Measurements from ENCODE around the gene CCDC97.

Gene CCDC97

GRCh38 chr19:41299046-41299754 is 10.8 kb upstream of the CCDC97 start:
- no peak for DNase-seq

GRCh38 chr19:41299755-41300089 is 10.2 kb upstream of the CCDC97 start:
- DNase-seq = peak; percentile 66

- no peak for DNase-seq
Observed at GRCh38 chr19:41300555-41300954, 9.4 kb upstream of the CCDC97 start.

- peak; percentile 79 for DNase-seq
Observed at GRCh38 chr19:41302624-41303351, 7.2 kb upstream of the CCDC97 start.

GRCh38 chr19:41303954-41304353 is 6.0 kb upstream of the CCDC97 start:
- DNase-seq = peak; percentile 67

GRCh38 chr19:41304706-41305483 is 5.1 kb upstream of the CCDC97 start:
- DNase-seq = no peak

GRCh38 chr19:41305927-41306793 is 3.8 kb upstream of the CCDC97 start:
- DNase-seq = no peak

GRCh38 chr19:41307090-41307875 is 2.7 kb upstream of the CCDC97 start:
- DNase-seq = peak; percentile 65

- DNase-seq = no peak
Observed at GRCh38 chr19:41307954-41308449, 2.0 kb upstream of the CCDC97 start.

- peak; percentile 93 for DNase-seq
Observed at GRCh38 chr19:41308450-41309179, 1.4 kb upstream of the CCDC97 start.

- DNase-seq = no peak
Observed at GRCh38 chr19:41309180-41310032, 566 bp upstream of the CCDC97 start.

- DNase-seq = no peak
Observed at GRCh38 chr19:41311072-41311471, 1.1 kb downstream of the CCDC97 start.

- DNase-seq = no peak
Observed at GRCh38 chr19:41311613-41312012, 1.6 kb downstream of the CCDC97 start.

GRCh38 chr19:41316306-41316920 is 6.4 kb downstream of the CCDC97 start:
- no peak for DNase-seq

- DNase-seq = no peak
Observed at GRCh38 chr19:41318696-41319499, 8.9 kb downstream of the CCDC97 start.

GRCh38 chr19:41319500-41320184 is 9.7 kb downstream of the CCDC97 start:
- DNase-seq = no peak

GRCh38 chr19:41320185-41320518 is 10.2 kb downstream of the CCDC97 start:
- DNase-seq = no peak

- DNase-seq = no peak
Observed at GRCh38 chr19:41320568-41320967, 10.6 kb downstream of the CCDC97 start.
